GM21390 (cell line): ENCODE measurements around the gene FASN.

ENCODE experiments used
- ATAC-seq: cut with Tn5 transposase; IDR thresholded peaks from one replicate; pipeline ENCODE4 v1.9.1; 2021; ENCODE audit not compliant: unreplicated experiment

Gene FASN

GRCh38 chr17:82030470-82031302, 67.3 kb downstream of the FASN start:
- ATAC-seq: no peak

- no peak for ATAC-seq
These were observed 68.0 kb downstream of the FASN start for GRCh38 chr17:82029990-82030469.

DNA sequence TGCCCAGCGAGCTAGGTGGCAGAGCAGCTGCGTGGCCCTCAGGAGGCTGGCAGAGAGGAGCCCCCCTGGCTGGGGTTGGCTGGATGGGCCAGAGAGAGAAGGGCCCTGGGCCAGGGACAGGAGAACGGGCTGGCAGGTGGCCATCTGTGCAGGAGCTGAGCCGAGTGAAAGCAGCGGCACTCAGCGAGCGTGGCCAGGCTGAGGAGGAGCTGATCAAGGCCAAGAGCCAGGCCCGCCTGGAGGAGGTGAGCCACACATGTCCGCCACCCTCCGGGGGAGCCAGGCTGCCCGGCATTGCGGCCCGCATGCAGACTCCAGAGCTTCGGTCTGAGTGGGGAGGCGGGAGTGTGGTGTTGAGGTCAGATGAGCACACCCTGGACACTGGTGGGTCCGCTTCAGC, 68.6 kb downstream of the FASN start:
- no peak for ATAC-seq

DNA sequence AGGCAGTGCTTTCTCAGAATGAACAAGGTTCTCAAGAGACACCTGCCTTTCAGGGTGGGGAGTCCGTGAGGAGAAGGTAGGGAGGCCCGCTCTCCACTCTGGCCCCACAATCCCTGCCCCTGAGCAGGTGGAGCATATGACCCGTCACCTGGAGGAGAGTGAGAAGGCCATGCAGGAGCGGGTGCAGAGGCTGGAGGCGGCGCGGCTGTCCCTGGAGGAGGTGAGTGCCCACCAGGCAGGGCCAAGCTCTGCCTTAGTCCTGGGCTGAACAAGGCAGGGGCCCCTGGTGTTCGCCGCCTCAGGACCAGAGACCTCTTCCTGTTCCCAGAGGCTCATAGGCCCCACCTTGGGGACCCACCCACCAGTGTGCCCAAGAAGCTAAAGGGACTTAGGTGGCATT, 69.1 kb downstream of the FASN start:
- no peak for ATAC-seq
